Astrocyte (in vitro differentiated cells and primary cell): ENCODE measurements around the gene LSP1.

Experiments used
- EZH2 ChIP-seq: IDR thresholded peaks from 2 replicates; pipeline ENCODE4 v1.6.1; 2012; ENCODE audit warnings: mild to moderate bottlenecking, low read length, inconsistent platforms; ENCODE audit not compliant: insufficient read depth
- TF ChIP-seq, protein P1 (sequence below): IDR thresholded peaks from 2 replicates; pipeline ENCODE4 v1.5.1; 2011; ENCODE audit warnings: low read depth, mild to moderate bottlenecking, inconsistent platforms, low read length, moderate library complexity; ENCODE audit not compliant: insufficient read depth

DNA sequence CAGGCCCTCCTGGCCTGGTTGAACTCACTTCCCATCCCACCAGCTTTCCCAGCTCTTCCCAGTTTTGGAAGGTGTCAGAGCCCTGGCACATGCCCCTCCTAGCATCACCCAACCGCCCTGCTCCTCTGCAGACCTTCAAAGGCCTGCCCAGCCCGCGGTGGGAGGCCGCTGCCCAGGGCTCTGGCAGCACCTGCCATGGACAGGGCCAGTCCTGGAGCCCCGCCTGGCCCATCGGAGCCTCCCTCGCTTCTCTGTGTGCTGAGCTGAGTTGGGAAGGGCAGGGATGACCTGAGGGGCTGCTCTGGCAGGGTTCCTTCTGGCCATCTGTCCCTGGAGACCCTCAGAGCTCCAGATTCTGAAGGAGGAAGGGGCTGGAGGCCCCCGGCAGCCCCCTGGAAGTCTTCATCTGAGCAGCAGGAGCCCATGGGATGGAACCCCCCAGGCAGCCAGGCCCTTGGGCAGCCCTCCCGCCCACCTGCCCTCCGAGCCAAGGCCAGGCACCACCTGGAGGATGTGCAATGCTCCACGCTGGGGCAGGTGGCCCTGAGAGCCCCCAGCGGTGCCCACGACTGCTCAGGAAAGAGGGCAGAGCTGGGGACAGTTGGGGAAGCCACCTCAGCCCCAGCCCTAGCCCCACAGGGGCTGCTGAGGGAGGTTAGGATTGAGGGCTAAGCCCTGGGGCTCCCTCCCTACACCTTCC lies 3.6 kb downstream of the LSP1 start:
- no peak for TF ChIP-seq EZH2
- TF ChIP-seq, protein P1, sequence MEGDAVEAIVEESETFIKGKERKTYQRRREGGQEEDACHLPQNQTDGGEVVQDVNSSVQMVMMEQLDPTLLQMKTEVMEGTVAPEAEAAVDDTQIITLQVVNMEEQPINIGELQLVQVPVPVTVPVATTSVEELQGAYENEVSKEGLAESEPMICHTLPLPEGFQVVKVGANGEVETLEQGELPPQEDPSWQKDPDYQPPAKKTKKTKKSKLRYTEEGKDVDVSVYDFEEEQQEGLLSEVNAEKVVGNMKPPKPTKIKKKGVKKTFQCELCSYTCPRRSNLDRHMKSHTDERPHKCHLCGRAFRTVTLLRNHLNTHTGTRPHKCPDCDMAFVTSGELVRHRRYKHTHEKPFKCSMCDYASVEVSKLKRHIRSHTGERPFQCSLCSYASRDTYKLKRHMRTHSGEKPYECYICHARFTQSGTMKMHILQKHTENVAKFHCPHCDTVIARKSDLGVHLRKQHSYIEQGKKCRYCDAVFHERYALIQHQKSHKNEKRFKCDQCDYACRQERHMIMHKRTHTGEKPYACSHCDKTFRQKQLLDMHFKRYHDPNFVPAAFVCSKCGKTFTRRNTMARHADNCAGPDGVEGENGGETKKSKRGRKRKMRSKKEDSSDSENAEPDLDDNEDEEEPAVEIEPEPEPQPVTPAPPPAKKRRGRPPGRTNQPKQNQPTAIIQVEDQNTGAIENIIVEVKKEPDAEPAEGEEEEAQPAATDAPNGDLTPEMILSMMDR = no peak
